Measurements from ENCODE around the gene CHID1. TPM values are rescaled to one million over a fixed set of nuclear protein-coding genes. Genes with fewer than 3 reads are reported as not detected.

The CHID1 gene
- total and polyA plus RNA-seq, 2 of the 8 experiments (the other 6 are each of a cell fraction or from before 2014, with no cell fraction given): 81.2 to 88.5 TPM

GRCh38 chr11:882596-882995 lies 28.0 kb downstream of the CHID1 start (continued):
- TF ChIP-seq SP4 (IDR thresholded peaks at IDR 0.05; ENCODE audit: low read length): no peak
